Pulmonary artery endothelial cell (primary cell): Measurements from ENCODE around the gene LIPJ. TPM values are rescaled to one million over a fixed set of nuclear protein-coding genes. Genes with fewer than 3 reads are reported as not detected.

ENCODE experiments used
- DNase-seq: peaks from one replicate; pipeline ENCODE4 v3.0.0-alpha.2; 2011; ENCODE audit warnings: low read depth, low spot score
- total RNA-seq: library from RNA; depleted of rRNA; stranded (reverse); fragments of >200 nt; gene quantifications from 2 replicates; pipeline ENCODE4 v1.2.3, GENCODE V29; 2014

LIPJ gene
- total RNA-seq, 1 donor from 2014 or later, result not detected

DNA sequence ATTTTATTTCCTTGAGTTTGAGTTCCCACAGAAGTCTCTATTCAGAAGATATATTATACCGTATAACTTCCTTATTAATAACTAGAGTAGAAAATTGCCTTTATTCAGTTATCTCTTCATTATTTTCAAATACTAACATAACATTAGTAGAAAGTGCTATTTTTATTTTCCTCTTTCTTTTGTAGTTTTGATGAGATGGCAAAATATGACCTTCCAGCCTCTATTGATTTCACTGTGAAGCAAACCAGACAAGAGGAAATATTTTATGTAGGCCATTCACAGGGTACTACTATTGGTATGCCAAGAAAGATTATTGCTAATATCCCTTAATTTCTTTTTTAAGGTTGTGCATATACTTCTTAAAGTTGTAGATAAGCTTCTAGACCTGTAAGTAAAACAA lies 7.9 kb downstream of the LIPJ start:
- DNase-seq, result no peak

DNA sequence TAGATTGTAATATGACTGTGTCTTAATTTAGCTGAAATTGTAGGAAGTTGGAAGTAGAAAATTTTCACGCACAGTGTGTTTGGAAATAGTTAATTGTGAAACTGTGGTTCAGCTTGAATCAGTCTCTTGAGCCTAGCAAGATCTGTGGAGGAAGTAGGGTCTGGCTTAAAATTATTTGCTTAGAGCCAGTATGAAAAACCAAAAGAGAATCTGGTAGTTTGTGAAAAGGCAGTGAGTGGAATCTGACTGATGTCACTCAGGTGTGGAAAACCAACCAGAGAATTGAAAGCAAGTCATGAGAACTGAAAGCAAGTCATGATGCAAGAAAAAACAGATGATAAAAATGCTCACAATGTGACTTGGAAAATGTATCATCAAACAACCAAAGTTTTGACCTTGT lies 11.5 kb downstream of the LIPJ start:
- DNase-seq, result no peak

DNA sequence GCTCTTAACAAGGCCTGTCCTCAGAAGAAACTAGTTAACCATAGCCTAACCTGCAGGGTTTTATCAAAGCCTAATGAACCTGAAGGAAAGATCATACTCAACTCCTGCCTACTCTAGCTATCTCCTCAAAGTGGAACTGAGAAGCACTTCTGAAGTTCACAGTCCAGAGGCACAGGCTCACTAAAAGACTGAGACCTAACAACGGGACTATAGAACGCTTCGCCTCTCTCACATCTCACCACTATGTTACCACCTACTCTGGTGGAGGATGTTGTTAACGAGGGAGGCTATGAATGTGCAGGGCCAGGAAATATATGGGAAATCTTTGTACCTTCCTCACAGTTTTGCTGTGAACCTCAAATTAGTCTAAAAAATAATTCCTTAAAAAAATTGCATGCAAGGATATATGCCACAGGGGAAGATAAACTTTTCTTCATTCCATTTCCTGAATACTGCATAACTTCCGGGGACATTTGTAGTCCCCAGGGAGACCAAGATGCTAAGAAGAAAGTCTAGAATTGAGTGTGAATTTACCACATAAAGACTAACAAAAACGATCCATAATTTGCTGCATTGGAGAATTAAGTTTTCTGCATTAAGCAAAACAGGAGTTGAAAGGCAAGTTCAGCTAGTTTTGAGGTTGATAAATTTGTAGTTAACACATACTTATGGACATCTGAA lies 21.6 kb downstream of the LIPJ start:
- no peak for DNase-seq

DNA sequence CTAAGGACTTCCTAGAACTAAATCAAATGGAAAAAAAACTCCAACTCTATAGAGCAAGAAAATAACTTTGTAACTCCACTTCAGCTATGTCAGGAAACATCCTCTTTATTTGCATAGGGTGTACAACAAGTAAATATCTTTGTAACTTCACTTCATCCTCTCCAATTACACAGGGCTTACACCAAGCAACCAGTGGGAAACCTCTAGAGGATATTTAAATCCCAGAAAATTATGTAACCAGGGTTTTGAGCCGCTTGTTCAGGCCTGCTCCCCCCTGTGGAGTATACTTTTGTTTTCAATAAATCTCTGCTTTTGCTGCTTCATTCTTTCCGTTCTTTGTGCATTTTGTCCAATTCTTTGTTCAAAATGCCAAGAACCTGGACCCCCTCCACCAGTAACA lies 22.2 kb downstream of the LIPJ start:
- no peak for DNase-seq

DNA sequence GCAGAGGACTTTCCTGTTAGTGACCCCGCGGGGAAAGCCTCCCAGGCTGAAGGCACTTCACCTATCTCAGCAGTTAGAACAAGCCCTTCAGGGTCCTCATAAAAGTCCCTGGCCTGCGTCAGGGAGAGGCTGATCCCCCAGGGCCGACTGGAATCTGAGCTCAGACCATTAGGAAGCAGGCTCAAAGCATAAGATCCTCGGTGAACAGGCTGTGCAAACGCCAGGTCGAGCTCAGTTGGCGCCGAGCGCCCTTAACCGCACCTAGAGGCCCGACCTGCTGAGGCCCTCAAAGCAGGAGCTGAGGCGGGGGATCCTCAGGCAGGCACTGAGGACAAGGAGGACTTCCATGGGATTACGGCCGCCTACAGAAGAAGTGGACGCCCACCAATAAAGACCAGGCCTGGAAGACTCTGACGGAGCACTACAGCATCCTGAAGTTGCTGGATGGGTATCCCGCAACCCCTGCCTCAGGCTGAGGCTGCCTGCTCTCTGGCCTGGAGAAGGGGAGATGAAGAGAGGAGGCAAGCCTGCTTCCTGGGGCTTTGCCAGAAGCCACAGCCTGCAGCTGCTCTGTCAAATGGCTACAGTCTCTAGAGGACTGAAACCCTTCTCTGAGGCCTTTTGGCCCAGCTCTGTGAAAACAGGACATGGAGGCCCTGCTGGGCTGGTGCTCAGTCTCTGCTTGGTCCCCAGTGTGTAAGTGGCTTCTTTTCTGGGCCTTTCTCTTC lies 29.9 kb downstream of the LIPJ start:
- no peak for DNase-seq

DNA sequence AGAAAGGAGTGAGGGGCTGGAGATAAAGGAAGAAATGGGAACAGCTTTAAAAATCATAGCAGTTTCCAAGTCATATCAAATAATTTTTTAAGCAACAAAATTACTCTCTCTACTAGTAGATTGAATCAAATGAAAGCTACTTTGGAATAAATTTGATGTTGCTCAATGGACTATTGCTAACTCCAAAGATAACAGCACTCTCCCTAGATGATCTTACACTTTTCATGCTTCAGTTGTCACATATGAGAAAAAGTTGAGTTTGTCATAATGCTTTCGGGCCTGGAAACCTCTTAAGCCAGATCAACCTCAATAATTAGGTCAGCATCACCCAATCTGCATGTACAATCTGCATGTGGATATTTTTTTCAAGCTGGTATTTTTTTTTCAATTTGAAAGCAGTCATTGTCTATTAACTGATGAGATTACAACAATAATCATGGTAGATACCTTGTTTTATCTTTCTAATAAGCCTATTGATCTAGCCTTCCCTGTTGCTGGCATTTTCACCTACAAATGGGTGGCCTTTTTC lies 31.3 kb downstream of the LIPJ start:
- no peak for DNase-seq

DNA sequence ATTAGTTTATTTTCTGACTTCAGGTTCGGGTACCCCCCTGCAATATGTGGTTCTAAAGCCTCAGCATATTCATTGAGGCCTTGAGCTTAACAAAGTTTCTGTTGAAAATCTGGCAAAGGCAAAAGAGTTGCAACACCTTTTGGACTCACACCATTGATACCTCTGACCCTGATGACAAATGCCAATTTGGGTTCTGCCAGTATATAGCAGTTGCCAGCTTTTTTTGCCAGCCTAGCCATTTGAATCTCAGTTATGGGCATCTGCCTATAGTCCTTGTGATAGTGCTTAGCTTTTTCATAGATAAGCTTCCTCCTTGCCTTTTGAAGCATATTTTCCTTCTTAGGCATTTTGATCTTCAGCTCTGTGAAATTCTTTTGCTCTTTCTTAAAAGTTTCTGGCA lies 31.9 kb downstream of the LIPJ start:
- DNase-seq, result no peak

DNA sequence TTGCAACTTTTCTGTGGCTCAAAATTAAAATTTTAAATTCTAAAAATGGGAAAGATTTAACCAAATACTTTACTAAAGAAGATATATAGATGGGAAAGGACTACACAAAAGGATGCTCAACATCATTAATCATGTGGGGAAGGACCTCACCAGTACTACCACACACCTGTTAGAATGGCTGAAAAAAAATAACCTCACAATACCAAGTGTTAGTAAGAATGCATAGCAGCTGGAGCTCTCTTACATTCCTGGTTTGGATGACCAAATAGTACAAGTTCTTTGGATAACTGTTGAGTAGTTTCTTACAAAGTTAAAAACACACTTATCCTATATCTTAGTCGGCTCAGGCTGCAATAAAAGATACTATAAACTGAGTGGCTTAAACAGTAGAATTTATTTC lies 33.9 kb downstream of the LIPJ start:
- DNase-seq, result no peak

DNA sequence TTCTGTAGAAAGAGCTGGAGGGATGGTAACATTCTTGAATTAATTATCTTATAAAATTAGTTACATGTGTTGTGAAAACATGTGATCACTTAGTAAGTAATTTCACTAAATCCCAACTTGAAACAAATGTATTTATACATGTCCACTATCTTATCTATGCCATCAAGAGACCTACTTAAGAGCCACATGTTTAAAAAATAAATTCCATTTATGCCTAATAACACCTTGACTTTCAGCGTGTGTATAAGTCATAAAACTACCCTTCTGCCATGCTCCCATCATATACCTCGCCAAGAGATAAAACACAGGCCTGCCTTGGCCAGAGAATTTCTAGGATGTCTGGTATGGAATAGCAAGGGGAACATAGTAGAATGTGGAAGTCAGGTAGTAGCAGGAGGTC lies 37.3 kb downstream of the LIPJ start:
- no peak for DNase-seq

DNA sequence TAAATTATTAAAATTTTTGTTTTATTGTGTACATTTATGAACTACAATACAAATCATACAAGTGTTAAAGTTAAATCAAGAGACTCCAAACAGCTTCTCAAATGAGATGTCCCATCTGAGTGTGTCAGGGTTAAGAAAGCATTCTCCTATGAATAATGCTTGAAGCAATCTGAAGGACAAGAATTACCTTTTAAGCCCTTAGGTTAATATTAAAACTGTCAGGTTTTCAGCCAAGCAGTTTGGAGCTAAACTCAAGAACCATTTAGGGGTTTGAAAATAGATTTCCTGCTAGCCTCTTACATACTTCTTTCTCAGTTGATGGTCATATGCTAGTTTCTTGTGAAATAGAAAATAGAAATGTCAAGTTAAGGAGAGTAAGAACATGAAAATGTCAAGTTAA lies 38.3 kb downstream of the LIPJ start:
- no peak for DNase-seq

DNA sequence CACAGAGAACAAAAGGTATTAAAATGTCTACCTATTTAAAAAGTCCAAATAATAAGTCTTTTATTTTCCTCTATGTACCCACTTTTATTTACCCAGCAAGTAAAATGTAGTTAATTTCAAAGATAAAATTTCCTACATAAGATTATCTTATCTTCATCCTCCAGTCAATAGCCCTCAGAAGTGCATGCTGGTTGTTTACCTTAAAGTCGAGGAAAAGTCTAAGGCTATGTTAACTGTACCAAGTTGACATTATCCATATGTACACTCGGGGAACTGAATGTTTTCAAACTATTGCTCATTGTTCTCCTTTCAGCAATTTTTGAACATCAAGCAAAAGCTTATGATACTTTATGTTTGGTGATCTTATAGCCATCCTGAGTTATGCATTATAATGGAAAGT lies 53.6 kb downstream of the LIPJ start:
- DNase-seq, result no peak

DNA sequence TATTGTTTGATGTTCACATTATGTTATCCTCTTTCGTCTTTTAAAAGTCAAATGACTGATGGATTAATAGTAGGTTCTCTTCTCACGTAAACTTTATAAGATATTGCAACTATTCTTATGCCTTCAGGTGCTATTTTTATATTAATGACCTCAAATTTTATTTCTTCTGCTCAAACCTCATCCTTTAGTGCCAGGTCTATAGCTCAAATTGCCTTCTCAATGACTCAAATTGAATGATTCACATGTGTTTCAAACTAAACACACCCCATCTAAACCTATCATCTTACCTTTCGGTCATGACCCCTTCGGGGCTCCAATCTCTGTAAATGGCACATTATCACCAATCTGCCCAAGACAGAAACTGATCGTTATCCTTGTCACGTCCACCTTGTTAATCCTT lies 55.6 kb downstream of the LIPJ start:
- no peak for DNase-seq

DNA sequence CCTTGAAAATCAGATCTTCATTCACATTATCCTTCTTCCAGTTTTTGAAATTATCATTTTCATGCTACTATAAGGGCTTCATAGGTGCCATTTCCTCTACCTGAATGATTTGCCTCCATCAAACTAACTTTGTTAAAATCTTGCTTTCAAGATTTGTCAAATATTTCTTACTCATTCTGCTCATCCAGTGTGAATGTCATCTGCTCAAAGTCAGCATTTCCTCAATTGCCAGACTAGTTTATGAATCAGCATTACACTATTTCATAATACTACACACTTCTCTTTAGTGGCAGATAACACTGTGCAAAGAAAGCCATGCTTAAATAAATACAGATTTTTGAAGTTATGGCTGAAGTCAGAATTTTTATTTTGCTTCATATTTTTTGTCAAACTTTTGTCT lies 56.4 kb downstream of the LIPJ start:
- DNase-seq, result no peak

DNA sequence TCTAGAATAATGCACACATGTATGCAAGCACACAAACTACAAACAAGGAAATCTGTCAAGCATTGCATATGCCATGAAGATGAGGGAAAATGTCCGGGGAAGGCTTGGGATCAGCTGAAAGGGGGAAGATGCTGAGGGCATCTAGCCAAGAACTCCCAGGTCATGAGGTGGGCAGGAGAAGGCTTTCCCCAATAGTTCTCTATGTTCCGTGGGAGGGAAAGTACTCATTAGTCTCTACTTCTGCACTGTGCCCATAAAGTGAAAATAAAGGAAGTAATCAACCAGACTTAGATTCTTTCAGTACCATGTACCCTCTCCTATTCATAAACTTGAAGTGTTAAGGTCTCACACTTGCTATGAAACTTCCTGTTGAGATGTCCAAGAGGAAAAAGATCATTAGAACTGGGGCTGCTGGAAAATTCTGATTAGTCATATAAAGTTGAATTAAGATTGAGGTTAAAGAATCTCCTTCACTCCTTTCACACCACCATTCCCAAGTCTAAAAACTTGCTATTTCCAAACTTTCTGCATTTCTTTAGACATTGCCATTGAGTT lies 60.6 kb downstream of the LIPJ start:
- peak; percentile 43 for DNase-seq

DNA sequence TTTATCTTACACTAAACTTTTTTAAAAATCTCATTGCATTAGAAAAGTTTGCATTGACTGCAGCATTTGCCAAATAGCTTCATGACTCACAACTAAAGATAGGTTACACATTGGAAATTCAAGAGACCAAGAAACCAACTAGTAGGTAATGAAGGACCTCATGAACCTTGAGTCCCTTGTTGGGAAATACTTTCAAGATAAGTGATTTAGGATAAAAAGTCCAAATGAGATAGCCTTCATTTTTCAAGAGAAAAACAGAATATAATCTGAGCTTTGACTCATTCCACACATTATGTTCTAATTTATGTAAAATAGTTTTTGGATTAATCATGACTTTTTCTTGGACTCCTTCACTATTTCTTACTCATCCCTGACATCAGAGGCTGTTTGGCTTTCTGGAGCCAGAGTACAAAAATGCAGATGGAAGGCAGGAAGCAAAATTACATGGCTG lies 64.6 kb downstream of the LIPJ start:
- DNase-seq, result peak; percentile 57

DNA sequence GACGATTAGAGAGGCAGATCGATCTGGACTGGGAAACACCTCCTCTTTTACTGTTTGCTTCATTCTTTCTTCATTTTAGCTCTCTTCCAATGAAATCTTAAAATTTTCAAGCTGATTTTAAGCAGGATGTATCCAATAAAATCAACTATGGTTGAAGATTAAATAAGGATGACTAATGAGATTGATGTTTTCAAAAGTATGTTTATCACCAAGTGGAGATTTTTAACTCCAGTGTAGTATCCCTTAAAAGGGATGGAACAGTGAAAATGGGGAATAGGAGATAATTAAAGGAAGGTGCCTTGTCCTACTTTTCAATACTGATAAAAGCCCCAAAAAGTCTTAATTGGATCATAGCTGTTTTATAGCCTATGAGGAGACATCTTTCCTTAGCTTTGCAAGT lies 66.1 kb downstream of the LIPJ start:
- DNase-seq, result no peak

Other genes starting within 250 kb of the LIPJ start
- gene RNLS, start 3.4 kb upstream of the LIPJ start, total RNA-seq, result 2.2 and 7.1 TPM in 2 replicates
- gene LIPF, start 77.7 kb downstream of the LIPJ start, total RNA-seq, result not detected in 2 replicates
- gene LIPK, start 119.5 kb downstream of the LIPJ start, total RNA-seq, result not detected in 2 replicates
- not detected in 2 replicates for gene LIPN, start 173.3 kb downstream of the LIPJ start, total RNA-seq
- gene LIPM, start 216.0 kb downstream of the LIPJ start, total RNA-seq, result not detected in 2 replicates